ENCODE results near the gene MRPL54. TPM values are rescaled to one million over a fixed set of nuclear protein-coding genes. Genes with fewer than 3 reads are reported as not detected.

MRPL54 gene
- total RNA-seq, 1 donor from 2014 or later: 59.4 TPM

- Histone ChIP-seq H3K36me3 (no peaks in the 10 kb centered on the region), H3K4me3 (no peak overlapping the region), H3K4me1 (no peaks in the 10 kb centered on the region), H3K27me3 (ENCODE audit: low read depth) (peaks cover under 1% of the 10 kb centered on the region), H3K9me3 (peaks cover 8% of the 10 kb centered on the region), H3K27ac (no peak overlapping the region)
- TF ChIP-seq, protein P1, sequence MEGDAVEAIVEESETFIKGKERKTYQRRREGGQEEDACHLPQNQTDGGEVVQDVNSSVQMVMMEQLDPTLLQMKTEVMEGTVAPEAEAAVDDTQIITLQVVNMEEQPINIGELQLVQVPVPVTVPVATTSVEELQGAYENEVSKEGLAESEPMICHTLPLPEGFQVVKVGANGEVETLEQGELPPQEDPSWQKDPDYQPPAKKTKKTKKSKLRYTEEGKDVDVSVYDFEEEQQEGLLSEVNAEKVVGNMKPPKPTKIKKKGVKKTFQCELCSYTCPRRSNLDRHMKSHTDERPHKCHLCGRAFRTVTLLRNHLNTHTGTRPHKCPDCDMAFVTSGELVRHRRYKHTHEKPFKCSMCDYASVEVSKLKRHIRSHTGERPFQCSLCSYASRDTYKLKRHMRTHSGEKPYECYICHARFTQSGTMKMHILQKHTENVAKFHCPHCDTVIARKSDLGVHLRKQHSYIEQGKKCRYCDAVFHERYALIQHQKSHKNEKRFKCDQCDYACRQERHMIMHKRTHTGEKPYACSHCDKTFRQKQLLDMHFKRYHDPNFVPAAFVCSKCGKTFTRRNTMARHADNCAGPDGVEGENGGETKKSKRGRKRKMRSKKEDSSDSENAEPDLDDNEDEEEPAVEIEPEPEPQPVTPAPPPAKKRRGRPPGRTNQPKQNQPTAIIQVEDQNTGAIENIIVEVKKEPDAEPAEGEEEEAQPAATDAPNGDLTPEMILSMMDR (IDR thresholded peaks at IDR 0.05): no peak
- intact Hi-C loops (cut with DNase I): no loop called here
- DNase-seq (no peak), ATAC-seq (no peak)
These were observed 31.3 kb downstream of the MRPL54 start for GRCh38 chr19:3793799-3794198.

DNA sequence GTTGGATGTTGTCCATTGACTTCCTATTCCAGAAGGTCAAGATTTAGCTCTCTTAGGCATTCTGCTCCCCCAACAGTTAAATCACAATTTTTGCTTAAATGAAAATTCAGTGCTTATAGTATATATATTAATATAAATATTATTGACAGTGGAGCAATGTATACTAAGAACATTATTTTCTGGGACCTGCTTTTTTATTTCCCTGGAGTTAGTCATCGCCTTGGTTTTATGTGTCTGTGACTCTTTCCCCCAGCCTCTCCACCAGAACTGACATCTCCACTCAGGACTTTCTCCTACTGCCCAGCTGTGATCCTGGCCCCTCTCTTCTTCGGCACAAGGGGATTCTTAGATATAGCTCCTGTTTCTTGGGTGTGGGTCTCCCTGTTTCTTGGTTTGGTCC lies 33.9 kb downstream of the MRPL54 start:
- Histone ChIP-seq H3K27ac (no peak overlapping the region), H3K27me3 (ENCODE audit: low read depth) (peaks cover 18% of the 10 kb centered on the region), H3K9me3 (peaks cover 8% of the 10 kb centered on the region), H3K4me1 (peaks cover 9% of the 10 kb centered on the region), H3K36me3 (no peaks in the 10 kb centered on the region), H3K4me3 (no peak overlapping the region)
- DNase-seq: no peak
- no peak for ATAC-seq
- intact Hi-C loops (cut with DNase I): no loop called here
- TF ChIP-seq, protein P1 (IDR thresholded peaks at IDR 0.05): no peak

DNA sequence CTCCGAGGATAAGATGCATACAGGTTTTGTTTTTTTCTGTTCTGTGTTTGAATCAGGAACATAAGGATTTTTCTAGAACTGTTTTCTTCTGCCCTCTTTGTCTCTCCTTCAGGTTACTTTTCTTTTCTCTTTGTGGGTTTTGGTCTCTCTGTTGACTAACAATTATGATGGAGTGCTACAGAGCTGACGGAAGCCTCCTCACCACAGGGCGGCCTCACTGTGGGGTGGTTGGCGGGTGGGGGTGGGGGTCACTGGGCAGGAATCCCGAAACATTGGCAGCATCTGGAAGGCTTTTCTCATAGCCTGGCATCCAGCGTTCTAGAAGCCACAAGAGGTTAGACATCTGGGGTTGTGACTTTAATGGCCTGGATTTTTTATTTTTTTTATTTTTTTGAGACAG lies 35.7 kb downstream of the MRPL54 start:
- Histone ChIP-seq H3K36me3 (no peaks in the 10 kb centered on the region), H3K4me3 (no peak overlapping the region), H3K27me3 (ENCODE audit: low read depth) (peaks cover 29% of the 10 kb centered on the region), H3K4me1 (peaks cover 16% of the 10 kb centered on the region), H3K9me3 (peaks cover 8% of the 10 kb centered on the region), H3K27ac (no peak overlapping the region)
- TF ChIP-seq, protein P1 (IDR thresholded peaks at IDR 0.05): no peak
- intact Hi-C loops (cut with DNase I): no loop called here
- DNase-seq (no peak), ATAC-seq (no peak)

GRCh38 chr19:3800996-3801395 lies 38.5 kb downstream of the MRPL54 start:
- TF ChIP-seq, protein P1 (IDR thresholded peaks at IDR 0.05): no peak
- DNase-seq (no peak), ATAC-seq (no peak)
- Histone ChIP-seq H3K9me3 (peaks cover 8% of the 10 kb centered on the region), H3K4me3 (peak overlapping the region; percentile 33), H3K27ac (peak overlapping the region; percentile 11), H3K4me1 (peaks cover 16% of the 10 kb centered on the region), H3K27me3 (ENCODE audit: low read depth) (peaks cover 29% of the 10 kb centered on the region), H3K36me3 (no peaks in the 10 kb centered on the region)
- intact Hi-C loops (cut with DNase I): no loop called here

DNA sequence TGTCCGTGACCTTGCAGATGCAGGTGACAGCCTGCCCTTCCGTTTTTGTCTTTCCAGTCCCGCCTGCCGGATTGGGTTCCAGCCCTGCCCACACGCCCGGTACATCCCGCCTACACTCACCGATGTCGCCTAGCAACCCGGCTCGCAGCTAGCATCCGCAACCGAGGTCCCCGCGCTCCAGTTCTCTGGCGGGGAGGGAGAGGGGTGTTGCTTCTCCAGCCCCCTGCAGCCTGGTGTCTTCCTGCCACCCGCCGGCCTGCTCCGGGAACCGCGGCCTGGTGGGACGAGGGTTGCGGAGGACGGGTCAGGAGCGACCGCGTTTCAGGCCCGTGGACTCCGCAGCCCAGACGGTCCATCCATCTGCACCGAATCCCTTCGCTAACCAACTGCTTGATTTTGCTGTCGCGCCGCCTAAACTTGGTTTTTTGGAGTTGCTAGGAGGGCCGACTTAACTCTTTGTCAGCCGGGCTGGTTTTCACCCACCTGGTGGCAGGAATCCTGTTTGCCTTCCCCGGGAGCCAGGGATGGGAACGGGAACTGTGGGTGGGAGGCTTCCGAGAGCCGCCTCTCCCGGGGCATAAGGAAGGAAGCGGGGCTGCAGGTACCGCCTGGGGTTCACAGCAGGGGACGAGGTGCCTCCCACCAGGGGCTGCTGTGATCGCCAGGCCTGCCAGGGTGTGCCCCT lies 39.1 kb downstream of the MRPL54 start:
- TF ChIP-seq, protein P1 (IDR thresholded peaks at IDR 0.05): peak; percentile 20
- ATAC-seq: peak in 1 of 2 donors; percentile 54
- Histone ChIP-seq H3K4me1 (peaks cover 16% of the 10 kb centered on the region), H3K36me3 (no peaks in the 10 kb centered on the region), H3K27ac (peak overlapping the region; percentile 11), H3K27me3 (ENCODE audit: low read depth) (peaks cover 29% of the 10 kb centered on the region), H3K9me3 (peaks cover 4% of the 10 kb centered on the region), H3K4me3 (peak overlapping the region; percentile 33)
- intact Hi-C loops (cut with DNase I): no loop called here
- peak; percentile 66 for DNase-seq

Data from lower lobe of right lung (tissue), 2 donors.